Left ventricle myocardium inferior (tissue), 1 donor: ENCODE results near the gene ZNF766. TPM values are rescaled to one million over a fixed set of nuclear protein-coding genes. Genes with fewer than 3 reads are reported as not detected.
"Not testable (repeated sequence)": the region's sequence is repeated elsewhere in the genome, so short reads cannot be mapped to it uniquely, and the experiment has no call there.

ENCODE experiments used
- DNase-seq: peaks from one replicate; pipeline ENCODE4 v3.0.0-alpha.2; 2020
- H3K27ac ChIP-seq: fragments of 200-600 bp; replicated peaks from 2 replicates; pipeline ENCODE4 v1.8.0; 2021
- H3K27me3 ChIP-seq: fragments of 200-600 bp; 2 replicates; pipeline ENCODE4 v1.8.0; 2021; ENCODE audit warnings: low read depth
- H3K36me3 ChIP-seq: fragments of 200-600 bp; 2 replicates; pipeline ENCODE4 v1.8.0; 2021
- H3K4me1 ChIP-seq: fragments of 200-600 bp; 2 replicates; pipeline ENCODE4 v1.8.0; 2021
- H3K4me3 ChIP-seq: fragments of 200-600 bp; 2 replicates; pipeline ENCODE4 v1.8.0; 2021; ENCODE audit warnings: mild to moderate bottlenecking, moderate library complexity
- H3K9me3 ChIP-seq: fragments of 200-600 bp; replicated peaks from 2 replicates; pipeline ENCODE4 v1.8.0; 2021
- intact Hi-C: fragments of 100-400 bp; cut with micrococcal nuclease; formaldehyde crosslinking; loops from one replicate; pipeline ENCODE4 v1.11.0; 2022
- total RNA-seq: library from RNA; stranded (reverse); fragmentation: NEBNext Ultra II Directional; extraction: Animal tissue kit (Norgen Biotek cat#: 25700); gene quantifications from one replicate; pipeline ENCODE4 v1.2.1, GENCODE V29; 2021
- TF ChIP-seq, protein P1 (sequence below): fragments of 200-600 bp; IDR thresholded peaks from 2 replicates; pipeline ENCODE4 v1.8.0; 2021; ENCODE audit warnings: antibody characterized with exemption, mild to moderate bottlenecking, borderline replicate concordance
- donor health status: DM: no; HTN: yes; CAD: no; lungs with severe emphysema.

Gene ZNF766
- total RNA-seq, 1 donor from 2014 or later, result 9.2 TPM

GRCh38 chr19:52275988-52276387, 6.6 kb downstream of the ZNF766 start:
- Histone ChIP-seq H3K36me3 (peaks cover 11% of the 10 kb centered on the region), H3K4me1 (peaks cover 40% of the 10 kb centered on the region), H3K27me3 (no peaks in the 10 kb centered on the region), H3K4me3 (no peak overlapping the region), H3K27ac (no peak overlapping the region), H3K9me3 (peaks cover 7% of the 10 kb centered on the region)
- TF ChIP-seq, protein P1, sequence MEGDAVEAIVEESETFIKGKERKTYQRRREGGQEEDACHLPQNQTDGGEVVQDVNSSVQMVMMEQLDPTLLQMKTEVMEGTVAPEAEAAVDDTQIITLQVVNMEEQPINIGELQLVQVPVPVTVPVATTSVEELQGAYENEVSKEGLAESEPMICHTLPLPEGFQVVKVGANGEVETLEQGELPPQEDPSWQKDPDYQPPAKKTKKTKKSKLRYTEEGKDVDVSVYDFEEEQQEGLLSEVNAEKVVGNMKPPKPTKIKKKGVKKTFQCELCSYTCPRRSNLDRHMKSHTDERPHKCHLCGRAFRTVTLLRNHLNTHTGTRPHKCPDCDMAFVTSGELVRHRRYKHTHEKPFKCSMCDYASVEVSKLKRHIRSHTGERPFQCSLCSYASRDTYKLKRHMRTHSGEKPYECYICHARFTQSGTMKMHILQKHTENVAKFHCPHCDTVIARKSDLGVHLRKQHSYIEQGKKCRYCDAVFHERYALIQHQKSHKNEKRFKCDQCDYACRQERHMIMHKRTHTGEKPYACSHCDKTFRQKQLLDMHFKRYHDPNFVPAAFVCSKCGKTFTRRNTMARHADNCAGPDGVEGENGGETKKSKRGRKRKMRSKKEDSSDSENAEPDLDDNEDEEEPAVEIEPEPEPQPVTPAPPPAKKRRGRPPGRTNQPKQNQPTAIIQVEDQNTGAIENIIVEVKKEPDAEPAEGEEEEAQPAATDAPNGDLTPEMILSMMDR, result no peak
- no peak for DNase-seq
- intact Hi-C loops, result no loop called here

DNA sequence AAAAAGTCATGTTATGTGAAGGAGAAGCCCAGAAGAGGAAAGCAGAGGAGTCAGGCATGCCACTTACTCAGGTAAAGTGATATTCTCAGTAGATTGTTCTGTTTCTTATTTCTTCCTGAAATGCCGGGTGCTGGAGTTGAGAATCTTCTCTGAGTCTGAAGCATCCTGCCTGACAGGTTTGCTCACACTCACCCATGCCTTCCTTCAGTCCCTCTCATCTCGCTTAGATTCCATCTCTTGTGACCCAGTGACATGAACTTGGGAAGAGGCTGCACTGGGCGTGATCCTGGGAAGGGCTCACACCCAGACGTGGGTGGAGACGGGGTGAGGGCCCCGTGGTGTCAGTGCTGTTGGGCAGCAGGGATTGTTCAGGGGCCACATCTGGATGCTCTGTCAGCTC, 8.1 kb downstream of the ZNF766 start:
- peaks cover 7% of the 10 kb centered on the region for H3K9me3 ChIP-seq
- TF ChIP-seq, protein P1, result no peak
- peaks cover 30% of the 10 kb centered on the region for H3K4me1 ChIP-seq
- H3K36me3 ChIP-seq, result peaks cover 16% of the 10 kb centered on the region
- no peaks in the 10 kb centered on the region for H3K27me3 ChIP-seq
- DNase-seq, result no peak
- H3K27ac ChIP-seq, result no peak overlapping the region
- intact Hi-C loops, result no loop called here
- no peak overlapping the region for H3K4me3 ChIP-seq

- Histone ChIP-seq H3K27me3 (no peaks in the 10 kb centered on the region), H3K4me3 (no peak overlapping the region), H3K9me3 (no peaks in the 10 kb centered on the region), H3K36me3 (peaks cover 89% of the 10 kb centered on the region), H3K4me1 (no peaks in the 10 kb centered on the region), H3K27ac (no peak overlapping the region)
- TF ChIP-seq, protein P1, result no peak
- no peak for DNase-seq
- intact Hi-C loops, result no loop called here
Observed at GRCh38 chr19:52286256-52286655, 16.9 kb downstream of the ZNF766 start.

DNA sequence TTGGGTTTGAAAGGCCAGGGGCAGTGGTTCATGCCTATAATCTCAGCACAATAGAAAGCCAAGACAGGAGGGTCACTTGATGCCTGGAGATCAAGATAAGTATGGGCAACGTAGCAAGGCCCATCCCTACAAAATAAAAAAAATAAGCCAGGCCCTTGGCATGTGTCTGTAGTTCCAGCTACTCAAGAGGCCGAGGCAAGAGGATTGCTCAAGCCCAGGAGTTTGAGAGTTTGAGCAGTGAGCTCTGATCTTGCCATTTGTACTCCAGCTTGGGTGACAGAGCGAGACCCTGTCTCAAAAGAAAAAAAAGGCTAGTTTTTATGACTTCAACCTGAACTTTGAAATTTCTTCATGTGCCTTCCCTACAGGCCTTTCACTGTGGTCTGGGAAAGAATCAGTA, 22.4 kb downstream of the ZNF766 start:
- Histone ChIP-seq H3K27me3 (no peaks in the 10 kb centered on the region), H3K27ac (no peak overlapping the region), H3K4me1 (peaks cover 8% of the 10 kb centered on the region), H3K4me3 (no peak overlapping the region), H3K36me3 (peaks cover 62% of the 10 kb centered on the region), H3K9me3 (peaks cover 6% of the 10 kb centered on the region)
- intact Hi-C loops, result no loop called here
- DNase-seq, result no peak
- TF ChIP-seq, protein P1, result no peak

- Histone ChIP-seq H3K4me1 (peaks cover 17% of the 10 kb centered on the region), H3K36me3 (peaks cover 52% of the 10 kb centered on the region)
- DNase-seq, H3K27ac ChIP-seq, H3K4me3 ChIP-seq, intact Hi-C loops, H3K27me3 ChIP-seq, H3K9me3 ChIP-seq: not testable (repeated sequence)
Observed at GRCh38 chr19:52292946-52293345, 23.6 kb downstream of the ZNF766 start.

- H3K9me3 ChIP-seq, result peaks cover 6% of the 10 kb centered on the region
- H3K4me1 ChIP-seq, result peaks cover 22% of the 10 kb centered on the region
- TF ChIP-seq, protein P1, result no peak
- peaks cover 45% of the 10 kb centered on the region for H3K36me3 ChIP-seq
- H3K27me3 ChIP-seq, result no peaks in the 10 kb centered on the region
- H3K4me3 ChIP-seq, result peak overlapping the region; percentile 95
- intact Hi-C loops, result no loop called here
- peak overlapping the region; percentile 97 for H3K27ac ChIP-seq
- DNase-seq, result no peak
Observed at GRCh38 chr19:52296400-52296772, 27.0 kb downstream of the ZNF766 start.
